AG09309 (cell line): Measurements from ENCODE around the gene C6orf120.
A peak's percentile ranks its signal among the peaks of the same experiment; 100 is the strongest.

Experiments
- DNase-seq: peaks from one replicate; pipeline ENCODE4 v3.0.0-alpha.2; 2010; ENCODE audit warnings: low read depth
- H3K4me3 ChIP-seq: 2 replicates; pipeline ENCODE4 v1.5.1; 2011; ENCODE audit warnings: mild to moderate bottlenecking, low read depth, low read length, moderate library complexity; ENCODE audit not compliant: control insufficient read depth
- TF ChIP-seq, protein P1 (sequence below): IDR thresholded peaks from 2 replicates; pipeline ENCODE4 v1.5.1; 2011; ENCODE audit warnings: mild to moderate bottlenecking, low read depth, low read length, inconsistent platforms; ENCODE audit not compliant: insufficient read depth, control insufficient read depth; ENCODE audit errors: missing control alignments

Gene C6orf120

DNA sequence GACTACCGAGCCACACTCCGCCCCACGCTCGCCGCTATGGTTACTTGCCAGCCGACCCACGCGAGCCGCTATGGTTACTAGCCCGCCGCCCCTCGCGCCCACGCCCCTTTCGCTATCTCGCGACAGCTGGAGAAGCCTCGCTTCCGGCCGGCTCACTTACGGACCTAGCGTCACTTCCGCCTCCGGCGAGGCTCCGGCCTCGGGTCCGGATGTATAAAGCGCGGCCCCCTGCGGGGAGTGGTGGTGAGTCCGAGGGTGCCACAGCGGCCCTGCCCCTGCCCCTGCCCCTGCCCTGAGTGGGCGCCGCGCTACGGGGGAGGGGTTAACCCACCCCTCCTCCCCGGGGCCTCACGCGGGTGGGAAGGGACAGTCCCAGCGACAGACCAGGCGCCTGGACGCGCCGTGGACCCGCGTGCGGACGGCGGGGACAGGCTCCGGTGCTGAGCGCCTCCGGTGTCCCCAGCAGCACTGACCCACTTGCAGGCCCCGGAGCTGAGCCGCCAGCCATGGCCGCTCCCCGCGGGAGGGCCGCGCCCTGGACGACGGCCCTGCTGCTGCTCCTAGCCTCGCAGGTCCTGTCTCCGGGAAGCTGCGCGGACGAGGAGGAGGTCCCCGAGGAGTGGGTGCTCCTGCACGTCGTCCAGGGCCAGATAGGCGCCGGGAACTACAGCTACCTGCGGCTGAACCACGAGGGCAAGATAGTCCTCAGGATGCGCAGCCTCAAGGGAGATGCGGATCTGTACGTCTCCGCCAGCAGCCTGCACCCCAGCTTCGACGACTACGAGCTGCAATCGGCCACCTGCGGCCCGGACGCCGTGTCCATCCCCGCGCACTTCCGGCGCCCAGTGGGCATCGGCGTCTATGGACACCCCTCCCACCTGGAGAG lies at the start of gene C6orf120, which contains the start of gene WDR27:
TSS of gene C6orf120 (plus strand) at position 173 of the 886 bp plus-strand sequence. CDS start at position 507, 334 bp downstream.
TSS of gene WDR27 (minus strand) at position 76 of the 886 bp plus-strand sequence. CDS start 13,024 bp downstream, outside the sequence.
- H3K4me3 ChIP-seq: peak within 1 kb of the TSS; percentile 55
- peak; percentile 84 for DNase-seq
- TF ChIP-seq, protein P1, sequence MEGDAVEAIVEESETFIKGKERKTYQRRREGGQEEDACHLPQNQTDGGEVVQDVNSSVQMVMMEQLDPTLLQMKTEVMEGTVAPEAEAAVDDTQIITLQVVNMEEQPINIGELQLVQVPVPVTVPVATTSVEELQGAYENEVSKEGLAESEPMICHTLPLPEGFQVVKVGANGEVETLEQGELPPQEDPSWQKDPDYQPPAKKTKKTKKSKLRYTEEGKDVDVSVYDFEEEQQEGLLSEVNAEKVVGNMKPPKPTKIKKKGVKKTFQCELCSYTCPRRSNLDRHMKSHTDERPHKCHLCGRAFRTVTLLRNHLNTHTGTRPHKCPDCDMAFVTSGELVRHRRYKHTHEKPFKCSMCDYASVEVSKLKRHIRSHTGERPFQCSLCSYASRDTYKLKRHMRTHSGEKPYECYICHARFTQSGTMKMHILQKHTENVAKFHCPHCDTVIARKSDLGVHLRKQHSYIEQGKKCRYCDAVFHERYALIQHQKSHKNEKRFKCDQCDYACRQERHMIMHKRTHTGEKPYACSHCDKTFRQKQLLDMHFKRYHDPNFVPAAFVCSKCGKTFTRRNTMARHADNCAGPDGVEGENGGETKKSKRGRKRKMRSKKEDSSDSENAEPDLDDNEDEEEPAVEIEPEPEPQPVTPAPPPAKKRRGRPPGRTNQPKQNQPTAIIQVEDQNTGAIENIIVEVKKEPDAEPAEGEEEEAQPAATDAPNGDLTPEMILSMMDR: no peak

DNA sequence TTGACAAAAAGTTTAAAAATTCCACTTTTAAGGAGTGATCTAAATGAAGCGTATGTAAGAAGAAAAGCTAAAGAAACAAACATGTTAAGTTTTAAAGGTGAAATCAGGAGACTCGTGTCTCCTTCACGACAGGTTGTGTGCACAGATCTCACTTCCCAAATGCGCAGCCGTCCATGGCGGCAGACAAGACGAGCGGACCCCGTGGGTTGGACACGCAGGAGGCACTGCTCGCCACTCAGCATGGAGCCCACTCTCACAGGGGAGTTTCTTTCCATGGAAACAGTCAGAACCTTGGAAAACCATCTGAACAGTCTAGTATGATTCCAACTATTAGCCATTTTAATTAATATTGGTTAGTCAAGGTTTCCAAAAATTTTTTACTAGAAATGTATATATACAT lies 49.0 kb upstream of the C6orf120 start:
- TF ChIP-seq, protein P1: no peak
- no peak for DNase-seq
- H3K4me3 ChIP-seq: no peak overlapping the region

GRCh38 chr6:169653691-169654090 lies 48.2 kb upstream of the C6orf120 start:
- no peak for DNase-seq
- TF ChIP-seq, protein P1: no peak
- no peak overlapping the region; the same call in 1 of the 2 replicates for H3K4me3 ChIP-seq

DNA sequence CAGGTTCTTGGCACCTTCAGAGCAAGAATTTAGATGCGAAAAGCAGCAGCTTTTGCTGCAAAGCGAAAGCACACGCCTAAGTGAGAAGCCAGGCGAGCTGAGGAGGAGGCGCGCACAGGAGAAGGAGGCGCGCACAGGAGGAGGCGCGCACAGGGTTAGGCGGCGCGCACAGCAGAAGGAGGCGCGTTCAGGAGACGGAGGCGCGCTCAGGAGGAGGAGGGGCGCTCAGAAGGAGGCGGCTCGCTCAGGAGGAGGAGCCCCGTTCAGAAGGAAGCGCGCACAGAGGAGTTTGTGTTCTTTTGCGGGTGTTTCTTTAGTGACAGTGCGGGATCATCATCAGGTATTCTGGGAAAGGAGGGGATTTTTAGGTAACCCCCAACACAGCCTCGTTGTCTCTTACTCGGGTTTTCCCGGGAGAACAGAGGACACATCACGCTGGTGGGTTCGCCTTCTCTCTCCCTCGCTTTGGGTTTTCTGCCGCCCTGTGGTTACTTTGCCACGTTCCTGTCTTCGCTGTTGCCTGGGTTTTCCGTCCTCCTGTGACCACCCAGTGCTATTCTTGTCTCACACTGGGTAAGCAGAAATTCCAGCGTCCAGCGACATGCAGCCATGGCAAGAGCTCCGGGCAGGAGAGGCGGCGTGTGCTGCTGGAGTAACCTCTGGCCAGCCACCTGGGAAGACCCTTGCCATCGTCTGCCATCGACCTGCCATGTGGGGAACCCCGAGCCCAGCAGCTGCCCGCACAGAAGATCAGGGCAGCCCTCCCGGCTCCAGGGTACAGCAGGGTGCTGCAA lies 47.1 kb upstream of the C6orf120 start:
- peak; percentile 17 for DNase-seq
- TF ChIP-seq, protein P1: peak; percentile 38
- peak overlapping the region; percentile 48 for H3K4me3 ChIP-seq

DNA sequence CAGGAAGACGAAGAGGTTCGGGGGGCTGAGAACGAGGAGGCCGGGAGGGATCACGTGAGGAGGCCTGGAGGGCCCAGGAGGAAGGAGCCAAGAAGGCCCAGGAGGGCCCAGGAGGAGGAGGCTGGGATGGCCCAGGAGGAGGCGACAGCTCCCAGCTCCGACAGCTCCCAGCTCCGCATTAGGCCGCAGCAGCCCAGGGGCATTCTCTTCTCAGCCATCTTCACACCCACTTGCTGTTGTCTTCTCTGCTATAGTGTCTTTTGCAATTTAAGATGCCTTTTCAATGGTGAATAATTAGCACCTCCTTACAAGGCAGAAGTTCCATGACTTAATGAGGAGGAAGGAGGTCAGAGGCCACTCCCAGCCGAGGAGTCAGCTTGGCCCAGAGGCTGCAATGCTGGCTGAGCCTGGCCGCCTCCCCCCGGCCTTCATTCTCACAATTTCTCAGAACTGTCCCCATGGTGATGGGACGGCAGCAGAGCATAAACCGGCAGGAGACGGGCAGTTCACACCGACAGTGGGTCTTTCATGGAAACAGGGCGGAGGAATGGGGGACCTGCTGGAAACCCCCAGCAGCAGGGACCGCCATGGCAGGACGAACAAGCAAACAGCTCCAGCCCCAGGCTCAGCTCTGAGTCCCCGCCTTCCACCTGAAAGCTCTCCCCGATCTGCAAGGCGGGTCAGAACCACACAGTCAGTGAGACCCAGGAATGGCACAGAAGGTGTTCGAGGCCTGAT lies 45.2 kb upstream of the C6orf120 start:
- DNase-seq: no peak
- TF ChIP-seq, protein P1: no peak
- H3K4me3 ChIP-seq: no peak overlapping the region

- TF ChIP-seq, protein P1: no peak
- no peak overlapping the region for H3K4me3 ChIP-seq
- DNase-seq: no peak
Observed at GRCh38 chr6:169657284-169657610, 44.7 kb upstream of the C6orf120 start.
